Measurements from ENCODE around the gene EML3. TPM values are rescaled to one million over a fixed set of nuclear protein-coding genes. Genes with fewer than 3 reads are reported as not detected.
"Not testable (repeated sequence)": the region's sequence is repeated elsewhere in the genome, so short reads cannot be mapped to it uniquely, and the experiment has no call there.

EML3 gene
- polyA plus RNA-seq, 1 donor from 2014 or later = 0.38 TPM

DNA sequence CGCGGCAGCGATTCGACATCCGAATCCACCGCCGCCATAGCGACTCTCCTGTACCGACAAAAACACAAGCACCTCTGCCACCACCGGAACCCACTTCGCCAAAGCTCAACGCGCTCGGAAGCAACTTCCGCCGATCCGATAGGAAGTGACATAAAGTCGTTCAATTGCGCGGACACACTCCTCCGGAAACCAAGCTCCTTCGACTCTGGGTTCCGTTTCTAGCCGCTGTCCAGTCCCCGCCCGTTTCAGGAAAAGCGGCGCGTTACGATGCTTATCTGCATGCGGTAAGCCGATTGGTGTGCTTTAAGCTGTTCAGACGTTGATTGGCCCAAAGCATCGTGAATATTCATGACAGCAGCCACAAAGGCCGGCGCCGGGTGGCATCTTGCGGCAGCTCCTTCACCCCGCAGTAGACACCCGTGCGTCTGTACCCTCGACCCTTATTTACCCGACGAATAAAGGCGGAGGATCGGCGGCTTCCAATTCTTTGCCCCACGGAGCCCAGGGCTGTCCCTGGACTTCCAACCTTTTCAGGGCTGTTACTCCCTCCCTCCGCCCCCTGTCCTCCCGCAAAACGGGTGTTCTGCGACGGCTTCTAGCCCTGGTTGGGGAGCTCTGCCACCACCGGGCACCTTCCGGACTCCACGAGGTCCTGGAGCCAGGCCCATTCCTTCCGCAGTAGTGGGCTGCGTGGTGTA is 21.0 kb downstream of the EML3 start, which contains the start of gene TUT1:
Gene TUT1, minus strand, starts transcription at position 76 of the 698 bp plus-strand sequence. Its CDS starts 38 bp downstream, at position 38.
- H3F3A ChIP-seq (ENCODE audit: insufficient read depth, low read length, poor library complexity, severe bottlenecking) = peaks cover 7% of the 10 kb centered on the region
- no peaks in the 10 kb centered on the region for H4K20me1 ChIP-seq (ENCODE audit: insufficient read depth)
- H3K79me2 ChIP-seq (replicated peaks; ENCODE audit: insufficient read depth, low read length) = peaks cover 9% of the 10 kb centered on the region
- H3K27me3 ChIP-seq (ENCODE audit: insufficient read depth, low read depth, low read length) = no peaks in the 10 kb centered on the region
- H3K4me3 ChIP-seq (ENCODE audit: low read length) = peak within 1 kb of the TSS; percentile 81
- TF ChIP-seq EZH2 (IDR thresholded peaks at IDR 0.05; ENCODE audit: borderline replicate concordance, insufficient read depth, low read length, poor library complexity, severe bottlenecking) (no peak), POLR2AphosphoS5 (IDR thresholded peaks at IDR 0.05) (peak; percentile 92), SMC3 (conservative IDR thresholded peaks at IDR 0.05; ENCODE audit: poor library complexity) (peak; percentile 37), MXI1 (conservative IDR thresholded peaks at IDR 0.05; ENCODE audit: poor library complexity, severe bottlenecking) (peak; percentile 89), RAD21 (conservative IDR thresholded peaks at IDR 0.05) (peak; percentile 52), EP300 (conservative IDR thresholded peaks at IDR 0.05; ENCODE audit: poor library complexity, severe bottlenecking) (peak; percentile 90), TAF1 (IDR thresholded peaks at IDR 0.05; ENCODE audit: low read depth) (peak; percentile 87)
- TF ChIP-seq, protein P1, sequence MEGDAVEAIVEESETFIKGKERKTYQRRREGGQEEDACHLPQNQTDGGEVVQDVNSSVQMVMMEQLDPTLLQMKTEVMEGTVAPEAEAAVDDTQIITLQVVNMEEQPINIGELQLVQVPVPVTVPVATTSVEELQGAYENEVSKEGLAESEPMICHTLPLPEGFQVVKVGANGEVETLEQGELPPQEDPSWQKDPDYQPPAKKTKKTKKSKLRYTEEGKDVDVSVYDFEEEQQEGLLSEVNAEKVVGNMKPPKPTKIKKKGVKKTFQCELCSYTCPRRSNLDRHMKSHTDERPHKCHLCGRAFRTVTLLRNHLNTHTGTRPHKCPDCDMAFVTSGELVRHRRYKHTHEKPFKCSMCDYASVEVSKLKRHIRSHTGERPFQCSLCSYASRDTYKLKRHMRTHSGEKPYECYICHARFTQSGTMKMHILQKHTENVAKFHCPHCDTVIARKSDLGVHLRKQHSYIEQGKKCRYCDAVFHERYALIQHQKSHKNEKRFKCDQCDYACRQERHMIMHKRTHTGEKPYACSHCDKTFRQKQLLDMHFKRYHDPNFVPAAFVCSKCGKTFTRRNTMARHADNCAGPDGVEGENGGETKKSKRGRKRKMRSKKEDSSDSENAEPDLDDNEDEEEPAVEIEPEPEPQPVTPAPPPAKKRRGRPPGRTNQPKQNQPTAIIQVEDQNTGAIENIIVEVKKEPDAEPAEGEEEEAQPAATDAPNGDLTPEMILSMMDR (IDR thresholded peaks at IDR 0.05; ENCODE audit: poor library complexity, severe bottlenecking) = peak; percentile 41
- TF ChIP-seq, protein P2, sequence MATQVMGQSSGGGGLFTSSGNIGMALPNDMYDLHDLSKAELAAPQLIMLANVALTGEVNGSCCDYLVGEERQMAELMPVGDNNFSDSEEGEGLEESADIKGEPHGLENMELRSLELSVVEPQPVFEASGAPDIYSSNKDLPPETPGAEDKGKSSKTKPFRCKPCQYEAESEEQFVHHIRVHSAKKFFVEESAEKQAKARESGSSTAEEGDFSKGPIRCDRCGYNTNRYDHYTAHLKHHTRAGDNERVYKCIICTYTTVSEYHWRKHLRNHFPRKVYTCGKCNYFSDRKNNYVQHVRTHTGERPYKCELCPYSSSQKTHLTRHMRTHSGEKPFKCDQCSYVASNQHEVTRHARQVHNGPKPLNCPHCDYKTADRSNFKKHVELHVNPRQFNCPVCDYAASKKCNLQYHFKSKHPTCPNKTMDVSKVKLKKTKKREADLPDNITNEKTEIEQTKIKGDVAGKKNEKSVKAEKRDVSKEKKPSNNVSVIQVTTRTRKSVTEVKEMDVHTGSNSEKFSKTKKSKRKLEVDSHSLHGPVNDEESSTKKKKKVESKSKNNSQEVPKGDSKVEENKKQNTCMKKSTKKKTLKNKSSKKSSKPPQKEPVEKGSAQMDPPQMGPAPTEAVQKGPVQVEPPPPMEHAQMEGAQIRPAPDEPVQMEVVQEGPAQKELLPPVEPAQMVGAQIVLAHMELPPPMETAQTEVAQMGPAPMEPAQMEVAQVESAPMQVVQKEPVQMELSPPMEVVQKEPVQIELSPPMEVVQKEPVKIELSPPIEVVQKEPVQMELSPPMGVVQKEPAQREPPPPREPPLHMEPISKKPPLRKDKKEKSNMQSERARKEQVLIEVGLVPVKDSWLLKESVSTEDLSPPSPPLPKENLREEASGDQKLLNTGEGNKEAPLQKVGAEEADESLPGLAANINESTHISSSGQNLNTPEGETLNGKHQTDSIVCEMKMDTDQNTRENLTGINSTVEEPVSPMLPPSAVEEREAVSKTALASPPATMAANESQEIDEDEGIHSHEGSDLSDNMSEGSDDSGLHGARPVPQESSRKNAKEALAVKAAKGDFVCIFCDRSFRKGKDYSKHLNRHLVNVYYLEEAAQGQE (IDR thresholded peaks at IDR 0.05; ENCODE audit: borderline replicate concordance) = peak; percentile 80
- peak within 1 kb of the TSS; percentile 94 for H3K9ac ChIP-seq (ENCODE audit: low read length)
- no peaks in the 10 kb centered on the region for H3K9me2 ChIP-seq (ENCODE audit: insufficient read depth, low read length)
- H3K36me3 ChIP-seq (ENCODE audit: insufficient read depth, low read length) = peaks cover 7% of the 10 kb centered on the region
- peak within 1 kb of the TSS; percentile 96 for H3K27ac ChIP-seq (ENCODE audit: low read length)
- peak within 1 kb of the TSS; percentile 67 for H2AFZ ChIP-seq (ENCODE audit: low read depth, low read length)
- peak within 1 kb of the TSS; percentile 82 for H3K4me2 ChIP-seq (ENCODE audit: low read length)
- no peaks in the 10 kb centered on the region for H3K9me3 ChIP-seq (ENCODE audit: low read length)

DNA sequence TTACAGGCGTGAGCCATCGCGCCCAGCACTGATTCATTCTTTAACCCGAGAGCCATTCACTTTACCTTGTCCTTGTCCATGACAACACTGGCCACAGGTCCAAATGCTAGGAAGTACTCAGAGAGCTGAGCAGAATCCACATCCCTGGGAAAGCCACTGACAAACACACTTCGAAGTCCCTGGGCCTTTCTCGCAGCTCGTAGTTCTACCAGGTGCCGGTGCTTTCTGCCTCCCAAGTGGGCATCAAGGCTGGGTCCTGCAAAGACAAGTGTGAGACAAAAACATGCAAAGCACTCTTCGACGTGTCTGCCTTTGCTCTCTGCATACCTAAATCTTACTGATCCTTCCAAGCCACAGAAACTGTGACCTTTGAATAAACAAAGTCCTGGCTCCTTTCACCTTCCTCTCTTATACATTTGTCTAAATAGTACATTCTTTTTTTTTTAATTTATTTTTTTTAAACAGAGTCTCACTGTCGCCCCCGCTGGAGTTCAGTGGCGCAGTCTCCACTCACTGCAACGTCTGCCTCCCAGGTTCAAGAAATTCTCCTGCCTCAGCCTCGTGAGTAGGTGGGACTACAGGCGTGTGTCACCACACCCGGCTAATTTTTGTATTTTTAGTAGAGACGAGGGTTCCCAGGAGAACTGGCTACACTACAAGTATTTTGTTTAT is 23.5 kb downstream of the EML3 start:
- no peaks in the 10 kb centered on the region for H4K20me1 ChIP-seq (ENCODE audit: insufficient read depth)
- H3K9me3 ChIP-seq (ENCODE audit: low read length) = no peaks in the 10 kb centered on the region
- peaks cover 7% of the 10 kb centered on the region for H3K36me3 ChIP-seq (ENCODE audit: insufficient read depth, low read length)
- H3K9me2 ChIP-seq (ENCODE audit: insufficient read depth, low read length) = no peaks in the 10 kb centered on the region
- no peak overlapping the region for H3K9ac ChIP-seq (ENCODE audit: low read length)
- H3K4me3 ChIP-seq (ENCODE audit: low read length) = no peak overlapping the region
- TF ChIP-seq, protein P1 (IDR thresholded peaks at IDR 0.05; ENCODE audit: poor library complexity, severe bottlenecking) = peak; percentile 46
- no peak for TF ChIP-seq EP300 (conservative IDR thresholded peaks at IDR 0.05; ENCODE audit: poor library complexity, severe bottlenecking)
- no peak overlapping the region for H3K27ac ChIP-seq (ENCODE audit: low read length)
- H3K4me2 ChIP-seq (ENCODE audit: low read length) = no peak overlapping the region
- H3K27me3 ChIP-seq (ENCODE audit: insufficient read depth, low read depth, low read length) = no peaks in the 10 kb centered on the region
- H2AFZ ChIP-seq (ENCODE audit: low read depth, low read length) = no peak overlapping the region
- H3F3A ChIP-seq (ENCODE audit: insufficient read depth, low read length, poor library complexity, severe bottlenecking) = peaks cover 7% of the 10 kb centered on the region
- H3K79me2 ChIP-seq (replicated peaks; ENCODE audit: insufficient read depth, low read length) = peaks cover 9% of the 10 kb centered on the region

DNA sequence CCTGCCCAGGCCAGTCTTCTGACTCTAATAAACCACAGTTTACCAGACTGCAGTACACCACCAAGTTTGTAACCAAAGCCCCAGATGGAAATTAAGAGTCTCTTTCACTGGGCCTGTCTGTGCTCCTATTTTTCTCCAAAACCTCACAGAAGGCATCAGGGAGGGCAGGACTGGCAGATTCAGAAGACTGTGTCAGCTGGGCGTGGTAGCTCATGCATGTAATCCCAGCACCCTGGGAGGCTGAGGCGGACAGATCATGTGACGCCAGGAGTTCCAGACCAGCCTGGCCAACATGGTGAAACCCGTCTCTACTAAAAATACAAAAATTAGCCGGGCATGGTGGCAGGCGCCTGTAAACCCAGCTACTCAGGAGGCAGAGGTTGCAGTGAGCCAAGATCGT is 27.2 kb downstream of the EML3 start:
- not testable (repeated sequence) for H3K9ac ChIP-seq (ENCODE audit: low read length)

DNA sequence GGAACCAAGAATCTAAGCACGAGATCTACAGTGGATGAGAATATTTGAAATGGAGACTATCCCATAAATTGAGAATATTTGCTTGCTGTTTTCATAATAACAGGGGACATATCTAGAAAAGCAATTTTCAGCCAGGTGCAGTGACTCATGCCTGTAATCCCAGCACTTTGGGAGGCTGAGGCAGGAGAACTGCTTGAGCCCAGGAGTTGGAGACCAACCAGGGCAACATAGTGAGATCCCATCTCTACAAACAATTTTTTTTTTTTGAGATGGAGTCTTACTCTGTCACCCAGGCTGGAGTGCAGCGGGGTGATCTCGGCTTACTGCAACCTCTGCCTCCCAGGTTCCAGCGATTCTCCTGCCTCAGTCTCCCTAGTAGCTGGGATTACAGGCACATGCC is 30.8 kb downstream of the EML3 start:
- H3K9me2 ChIP-seq (ENCODE audit: insufficient read depth, low read length); H2AFZ ChIP-seq (ENCODE audit: low read depth, low read length); H3K9ac ChIP-seq (ENCODE audit: low read length); H3K36me3 ChIP-seq (ENCODE audit: insufficient read depth, low read length); H3K4me2 ChIP-seq (ENCODE audit: low read length); H3K4me3 ChIP-seq (ENCODE audit: low read length); H3K79me2 ChIP-seq (replicated peaks; ENCODE audit: insufficient read depth, low read length); H3K27me3 ChIP-seq (ENCODE audit: insufficient read depth, low read depth, low read length); H3F3A ChIP-seq (ENCODE audit: insufficient read depth, low read length, poor library complexity, severe bottlenecking); H3K9me3 ChIP-seq (ENCODE audit: low read length); H4K20me1 ChIP-seq (ENCODE audit: insufficient read depth); H3K27ac ChIP-seq (ENCODE audit: low read length): not testable (repeated sequence)

More for the DNA sequence above, 27.2 kb downstream of the EML3 start:
- not testable (repeated sequence) for H3K9me2 ChIP-seq (ENCODE audit: insufficient read depth, low read length); H3F3A ChIP-seq (ENCODE audit: insufficient read depth, low read length, poor library complexity, severe bottlenecking); H3K4me3 ChIP-seq (ENCODE audit: low read length); H3K9me3 ChIP-seq (ENCODE audit: low read length); H3K27me3 ChIP-seq (ENCODE audit: insufficient read depth, low read depth, low read length); H3K27ac ChIP-seq (ENCODE audit: low read length); H3K4me2 ChIP-seq (ENCODE audit: low read length); H4K20me1 ChIP-seq (ENCODE audit: insufficient read depth); H3K36me3 ChIP-seq (ENCODE audit: insufficient read depth, low read length); H3K79me2 ChIP-seq (replicated peaks; ENCODE audit: insufficient read depth, low read length); H2AFZ ChIP-seq (ENCODE audit: low read depth, low read length)
